SK-N-SH (cell line): ENCODE results near the gene GALNTL6. TPM values are rescaled to one million over a fixed set of nuclear protein-coding genes. Genes with fewer than 3 reads are reported as not detected.

Source experiments
- CTCF ChIA-PET: fragments of 300-600, 350-600 bp; formaldehyde crosslinking; extraction: SDS; loops from one replicate; lab custom pipeline; 2021; lab: Yijun Ruan, JAX
- POLR2A ChIA-PET: fragments of 350-600 bp; sonication (Branson Sonifier 250); formaldehyde crosslinking; extraction: SDS; loops from one replicate; lab custom pipeline; 2020; ENCODE audit warnings: antibody characterized with exemption, inconsistent platforms; lab: Yijun Ruan, JAX
- DNase-seq: peaks from one replicate; pipeline ENCODE4 v3.0.0; 2012
- H2AFZ ChIP-seq: fragments of 200-600 bp; sonication (generic); 2 replicates; pipeline ENCODE4 v1.8.1; 2016; ENCODE audit warnings: antibody characterized with exemption, mild to moderate bottlenecking, low read depth
- H3F3A ChIP-seq: fragments of 200-600 bp; sonication (generic); replicated peaks from 2 replicates; pipeline ENCODE3; 2016; ENCODE audit warnings: antibody characterized with exemption, mild to moderate bottlenecking; ENCODE audit not compliant: insufficient read depth
- H3K27ac ChIP-seq, 2 experiments: fragments of 200-500 bp in 1 of 2; fragments of 200-600 bp in 1 of 2; sonication (Bioruptor generic) in 1 of 2; sonication (generic), shearing (Covaris generic) in 1 of 2; 2 replicates each; pipeline versions ENCODE4 v1.5.1 to v1.6.1; 2014 to 2016; ENCODE audit warnings: low read depth in 2 of 2, inconsistent platforms in 1 of 2, low read length in 1 of 2, mild to moderate bottlenecking in 1 of 2, mixed read lengths in 1 of 2
- H3K27me3 ChIP-seq: fragments of 200-600 bp; sonication (generic), shearing (Covaris generic); 2 replicates; pipeline ENCODE4 v1.6.1; 2016; ENCODE audit warnings: mixed run types; ENCODE audit not compliant: insufficient read depth
- H3K36me3 ChIP-seq, 2 experiments: fragments of 200-500 bp in 1 of 2; fragments of 200-600 bp in 1 of 2; sonication (Bioruptor generic) in 1 of 2; sonication (generic) in 1 of 2; replicated peaks in 1 of 2; 2 replicates each; pipeline versions ENCODE3 to v1.5.1; 2014 to 2016; ENCODE audit warnings: low read length in 1 of 2, mild to moderate bottlenecking in 1 of 2; ENCODE audit not compliant: insufficient read depth in 2 of 2, control insufficient read depth in 1 of 2
- H3K4me1 ChIP-seq, 2 experiments: fragments of 200-500 bp in 1 of 2; fragments of 200-600 bp in 1 of 2; sonication (Bioruptor generic) in 1 of 2; sonication (generic), shearing (Covaris generic) in 1 of 2; 2 replicates each; pipeline versions ENCODE4 v1.5.1 to v1.6.1; 2014 to 2016; ENCODE audit warnings: low read depth in 1 of 2, low read length in 1 of 2, mixed run types in 1 of 2; ENCODE audit not compliant: insufficient read depth in 2 of 2, control insufficient read depth in 1 of 2
- H3K4me2 ChIP-seq: fragments of 200-600 bp; sonication (generic), shearing (Covaris generic); 2 replicates; pipeline ENCODE4 v1.6.1; 2017; ENCODE audit warnings: mixed run types
- H3K4me3 ChIP-seq, 2 experiments: fragments of 200-500 bp in 1 of 2; fragments of 200-600 bp in 1 of 2; sonication (Bioruptor generic) in 1 of 2; sonication (generic), shearing (Covaris generic) in 1 of 2; 2 replicates each; pipeline versions ENCODE4 v1.5.1 to v1.8.1; 2014 to 2016; ENCODE audit warnings: low read depth in 2 of 2, inconsistent platforms in 1 of 2, low read length in 1 of 2, mild to moderate bottlenecking in 1 of 2, mixed read lengths in 1 of 2, moderate library complexity in 1 of 2
- H3K79me2 ChIP-seq: fragments of 200-600 bp; sonication (generic); 2 replicates; pipeline ENCODE4 v1.8.1; 2017; ENCODE audit warnings: mild to moderate bottlenecking; ENCODE audit not compliant: insufficient read depth
- H3K9ac ChIP-seq: fragments of 200-600 bp; sonication (generic); 2 replicates; pipeline ENCODE4 v1.6.1; 2017; ENCODE audit warnings: mixed run types
- H3K9me2 ChIP-seq: fragments of 200-600 bp; sonication (generic); 2 replicates; pipeline ENCODE4 v1.6.1; 2017; ENCODE audit warnings: mixed run types
- H3K9me3 ChIP-seq: fragments of 200-600 bp; sonication (generic); 2 replicates; pipeline ENCODE4 v1.6.1; 2017; ENCODE audit warnings: mixed run types, mild to moderate bottlenecking, moderate library complexity
- H4K20me1 ChIP-seq: fragments of 200-600 bp; sonication (generic); 2 replicates; pipeline ENCODE4 v1.6.1; 2017; ENCODE audit warnings: mild to moderate bottlenecking, mixed run types; ENCODE audit not compliant: insufficient read depth
- EP300 ChIP-seq, 2 experiments: IDR thresholded peaks; 2 replicates each; pipeline versions ENCODE4 v1.4.0 to v1.6.1; 2012; ENCODE audit warnings: borderline replicate concordance in 1 of 2, low read depth in 1 of 2, low read length in 1 of 2
- FOSL2 ChIP-seq: IDR thresholded peaks from 2 replicates; pipeline ENCODE4 v1.4.0; 2012; ENCODE audit warnings: low read depth, mild to moderate bottlenecking, moderate library complexity, borderline replicate concordance
- FOXJ3 ChIP-seq: sonication (generic); formaldehyde crosslinking; IDR thresholded peaks from 2 replicates; pipeline ENCODE4 v1.5.1; 2020; ENCODE audit warnings: mild to moderate bottlenecking, missing genetic modification reagents
- FOXM1 ChIP-seq: IDR thresholded peaks from 2 replicates; pipeline ENCODE4 v1.4.0; 2012; ENCODE audit warnings: low read depth, mild to moderate bottlenecking
- GATA2 ChIP-seq: sonication (generic); formaldehyde crosslinking; IDR thresholded peaks from 2 replicates; pipeline ENCODE4 v1.5.0; 2020; ENCODE audit warnings: mild to moderate bottlenecking, missing genetic modification reagents
- IRF3 ChIP-seq: fragments of 150-350 bp; IDR thresholded peaks from 2 replicates; pipeline ENCODE4 v1.6.1; 2016; ENCODE audit warnings: mild to moderate bottlenecking, low read depth, low read length
- MEF2A ChIP-seq: IDR thresholded peaks from 2 replicates; pipeline ENCODE4 v1.4.0; 2012; ENCODE audit warnings: low read depth, borderline replicate concordance
- MXI1 ChIP-seq: IDR thresholded peaks from 2 replicates; pipeline ENCODE4 v1.6.1; 2012; ENCODE audit warnings: mild to moderate bottlenecking, low read depth, low read length, improper control_type of control experiment
- NFIC ChIP-seq: IDR thresholded peaks from 2 replicates; pipeline ENCODE4 v1.4.0; 2012; ENCODE audit warnings: borderline replicate concordance
- POLR2AphosphoS5 ChIP-seq: IDR thresholded peaks from 2 replicates; pipeline ENCODE4 v1.6.1; 2012; ENCODE audit warnings: low read depth, low read length
- RAD21 ChIP-seq: IDR thresholded peaks from 2 replicates; pipeline ENCODE4 v1.6.1; 2012; ENCODE audit warnings: mild to moderate bottlenecking, low read length
- RCOR1 ChIP-seq: fragments of 150-350 bp; IDR thresholded peaks from 2 replicates; pipeline ENCODE4 v1.6.1; 2017; ENCODE audit warnings: antibody characterized with exemption, low read length
- RFX5 ChIP-seq: IDR thresholded peaks from 2 replicates; pipeline ENCODE4 v1.6.1; 2012; ENCODE audit warnings: mild to moderate bottlenecking, improper control_type of control experiment, low read length
- RXRA ChIP-seq: IDR thresholded peaks from 2 replicates; pipeline ENCODE4 v1.4.0; 2012; ENCODE audit warnings: low read depth, mild to moderate bottlenecking, borderline replicate concordance
- SIN3A ChIP-seq: IDR thresholded peaks from 2 replicates; pipeline ENCODE4 v1.6.1; 2012; ENCODE audit warnings: low read depth, mild to moderate bottlenecking, low read length, moderate library complexity, borderline replicate concordance
- TEAD4 ChIP-seq: IDR thresholded peaks from 2 replicates; pipeline ENCODE4 v1.4.0; 2012; ENCODE audit warnings: mild to moderate bottlenecking, borderline replicate concordance; ENCODE audit not compliant: insufficient read depth
- YY1 ChIP-seq: IDR thresholded peaks from 2 replicates; pipeline ENCODE4 v1.4.0; 2012; ENCODE audit warnings: low read depth, mild to moderate bottlenecking
- ZBTB33 ChIP-seq: IDR thresholded peaks from 2 replicates; pipeline ENCODE4 v1.4.0; 2012; ENCODE audit warnings: low read depth, borderline replicate concordance
- WGBS: methylation state at CpG from one replicate; pipeline ENCODE4 v1.1.6; 2017; ENCODE audit warnings: low lambda C conversion rate; 5-methylcytosine and 5-hydroxymethylcytosine counted together
- polyA plus RNA-seq, 3 experiments: library from polyadenylated mRNA; depleted of rRNA; stranded (reverse); fragments of >200 nt; gene quantifications; 2 replicates each; pipeline ENCODE4 v1.2.3, GENCODE V29; 2012
- TF ChIP-seq, protein P1 (sequence below): IDR thresholded peaks from 2 replicates; pipeline ENCODE4 v1.4.0; 2012; ENCODE audit warnings: low read depth, borderline replicate concordance
- TF ChIP-seq, protein P2 (sequence below): fragments of 200-600 bp; sonication (generic); IDR thresholded peaks from 2 replicates; pipeline ENCODE4 v1.6.1; 2017; ENCODE audit warnings: antibody characterized with exemption, mild to moderate bottlenecking, moderate library complexity

The GALNTL6 gene
- polyA plus RNA-seq, 1 of the 3 experiments (the other 2 are of a cell fraction): 0.07 TPM

- 18% methylated on average over 3 of the region's 3 CpGs for WGBS
- no peak overlapping the region for H3K4me3 ChIP-seq
- no peaks in the 10 kb centered on the region for H3K36me3 ChIP-seq
- no peaks in the 10 kb centered on the region for H3K9me2 ChIP-seq
- peaks cover 7 to 12% of the 10 kb centered on the region in 2 experiments; a peak in 3 of 4 replicates for H3K4me1 ChIP-seq
- peak overlapping the region in 1 of 2 experiments; percentile 79; a peak in 2 of 4 replicates for H3K27ac ChIP-seq
- TF ChIP-seq GATA2 (CRISPR knock-in tag) (peak; percentile 59), MEF2A (no peak), NFIC (no peak), FOXJ3 (0 out of 2 replicates have a peak, but pooled peaks have one; percentile 19), SIN3A (no peak), YY1 (no peak), POLR2AphosphoS5 (no peak), IRF3 (no peak), RCOR1 (peak; percentile 75; the same call in 1 of the 2 replicates), RFX5 (no peak), RAD21 (no peak; the same call in 1 of the 2 replicates), FOSL2 (no peak), MXI1 (no peak), EP300 (IDR thresholded peaks at IDR 0.05; ENCODE audit: borderline replicate concordance in 1 of 2, low read depth in 1 of 2, low read length in 1 of 2) (peak in 1 of 2 experiments; percentile 71; a peak in 2 of 4 replicates), FOXM1 (no peak), RXRA (no peak), TEAD4 (0 out of 2 replicates have a peak, but pooled peaks have one; percentile 17), ZBTB33 (no peak)
- TF ChIP-seq, protein P1, sequence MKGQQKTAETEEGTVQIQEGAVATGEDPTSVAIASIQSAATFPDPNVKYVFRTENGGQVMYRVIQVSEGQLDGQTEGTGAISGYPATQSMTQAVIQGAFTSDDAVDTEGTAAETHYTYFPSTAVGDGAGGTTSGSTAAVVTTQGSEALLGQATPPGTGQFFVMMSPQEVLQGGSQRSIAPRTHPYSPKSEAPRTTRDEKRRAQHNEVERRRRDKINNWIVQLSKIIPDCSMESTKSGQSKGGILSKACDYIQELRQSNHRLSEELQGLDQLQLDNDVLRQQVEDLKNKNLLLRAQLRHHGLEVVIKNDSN: no peak
- TF ChIP-seq, protein P2, sequence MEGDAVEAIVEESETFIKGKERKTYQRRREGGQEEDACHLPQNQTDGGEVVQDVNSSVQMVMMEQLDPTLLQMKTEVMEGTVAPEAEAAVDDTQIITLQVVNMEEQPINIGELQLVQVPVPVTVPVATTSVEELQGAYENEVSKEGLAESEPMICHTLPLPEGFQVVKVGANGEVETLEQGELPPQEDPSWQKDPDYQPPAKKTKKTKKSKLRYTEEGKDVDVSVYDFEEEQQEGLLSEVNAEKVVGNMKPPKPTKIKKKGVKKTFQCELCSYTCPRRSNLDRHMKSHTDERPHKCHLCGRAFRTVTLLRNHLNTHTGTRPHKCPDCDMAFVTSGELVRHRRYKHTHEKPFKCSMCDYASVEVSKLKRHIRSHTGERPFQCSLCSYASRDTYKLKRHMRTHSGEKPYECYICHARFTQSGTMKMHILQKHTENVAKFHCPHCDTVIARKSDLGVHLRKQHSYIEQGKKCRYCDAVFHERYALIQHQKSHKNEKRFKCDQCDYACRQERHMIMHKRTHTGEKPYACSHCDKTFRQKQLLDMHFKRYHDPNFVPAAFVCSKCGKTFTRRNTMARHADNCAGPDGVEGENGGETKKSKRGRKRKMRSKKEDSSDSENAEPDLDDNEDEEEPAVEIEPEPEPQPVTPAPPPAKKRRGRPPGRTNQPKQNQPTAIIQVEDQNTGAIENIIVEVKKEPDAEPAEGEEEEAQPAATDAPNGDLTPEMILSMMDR: no peak
- H3K79me2 ChIP-seq: no peaks in the 10 kb centered on the region
- no peaks in the 10 kb centered on the region for H3K27me3 ChIP-seq
- no peaks in the 10 kb centered on the region for H3K9me3 ChIP-seq
- H4K20me1 ChIP-seq: no peaks in the 10 kb centered on the region
- no peak overlapping the region for H3K4me2 ChIP-seq
- peaks cover 3% of the 10 kb centered on the region for H3F3A ChIP-seq
- POLR2A ChIA-PET: no interaction called here
- CTCF ChIA-PET: interaction anchor here (1.4 kb wide), 1 partner anchor 15 kb away, joined by 3 read pairs; no protein-coding TSS in a partner anchor
- DNase-seq: peak; percentile 55
- H3K9ac ChIP-seq: no peak overlapping the region
- H2AFZ ChIP-seq: peak overlapping the region; percentile 21
Observed at GRCh38 chr4:172143605-172144314, 330.6 kb downstream of the GALNTL6 start.
